ENCODE results near the gene AREG. TPM values are rescaled to one million over a fixed set of nuclear protein-coding genes. Genes with fewer than 3 reads are reported as not detected.

The AREG gene
- total RNA-seq, 1 experiment from 2014 or later = 0.54 TPM

GRCh38 chr4:74473155-74473811 lies 28.3 kb downstream of the AREG start:
- intact Hi-C loops (cut with micrococcal nuclease; ENCODE audit: unreplicated experiment) = no loop called here
- in situ Hi-C loops (cut with HindIII; ENCODE audit: low pct_unique_long_range_greater_than_20kb, low sequenced_read_pairs) = no loop called here
- ATAC-seq = no peak
- ChIA-PET POLR2A (no interaction called here), CTCF (no interaction called here)
- Histone ChIP-seq H3K4me3 (ENCODE audit: low read depth in 2 of 2, low read length in 2 of 2) (no peak overlapping the region), H3K27ac (ENCODE audit: low read length) (no peak overlapping the region), H3K9me3 (ENCODE audit: control insufficient read depth, insufficient read depth, low read depth, low read length) (no peaks in the 10 kb centered on the region), H3K36me3 (ENCODE audit: control insufficient read depth, insufficient read depth, low read length) (no peaks in the 10 kb centered on the region), H3K27me3 (ENCODE audit: control insufficient read depth, insufficient read depth, low read length) (no peaks in the 10 kb centered on the region), H3K4me1 (ENCODE audit: control insufficient read depth, insufficient read depth, low read length) (no peaks in the 10 kb centered on the region)
- no peak for DNase-seq (ENCODE audit: low read depth, low spot score)
- BruUV-seq (replicated peaks) = no TSS peak
- no peak for TF ChIP-seq POLR2AphosphoS5 (IDR thresholded peaks at IDR 0.05; ENCODE audit: low read depth, low read length)
- no peak for TF ChIP-seq CTCF (IDR thresholded peaks at IDR 0.05)
- no peak for TF ChIP-seq SIN3A (IDR thresholded peaks at IDR 0.05; ENCODE audit: borderline replicate concordance, insufficient read depth, low read depth, low read length)
- TF ChIP-seq REST (IDR thresholded peaks at IDR 0.05; ENCODE audit: insufficient read depth in 1 of 2, low read depth in 2 of 2, low read length in 1 of 2) = no peak
- no peak for TF ChIP-seq TCF7L2 (IDR thresholded peaks at IDR 0.05; ENCODE audit: low read depth, low read length)

DNA sequence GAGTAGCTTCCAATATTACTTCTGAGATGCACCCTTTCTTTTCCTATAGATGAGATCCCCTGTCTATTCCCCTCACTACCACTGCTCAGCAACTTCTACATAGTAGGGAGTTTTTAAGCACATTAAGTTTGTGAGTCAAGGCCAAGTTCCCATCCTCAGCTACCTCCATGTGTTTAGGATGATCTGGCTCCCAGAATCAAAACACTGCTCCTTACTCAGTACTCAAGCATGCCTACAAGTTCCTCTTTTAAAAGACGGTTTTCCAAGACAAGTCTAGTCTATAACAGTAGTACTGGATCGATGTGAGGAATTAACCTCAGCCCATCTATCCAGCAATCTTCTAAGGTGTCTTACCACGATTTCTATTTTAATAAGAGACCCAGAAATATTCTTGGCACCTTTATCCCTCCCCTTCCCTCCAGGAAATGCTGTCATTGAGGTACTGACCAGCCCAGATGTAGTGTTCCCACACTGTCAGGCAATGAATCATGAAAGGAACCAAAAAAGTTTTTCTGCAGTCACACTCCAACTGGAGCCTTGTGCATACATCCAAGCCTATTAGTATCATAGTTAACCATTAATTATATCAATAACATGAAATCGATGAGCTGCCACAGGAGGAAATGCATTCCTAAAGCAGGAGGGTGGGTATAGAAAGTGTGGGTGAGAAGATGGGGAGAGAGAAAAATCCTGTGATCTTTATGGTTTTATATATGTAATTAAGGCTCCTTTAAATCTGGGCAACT lies 29.6 kb downstream of the AREG start:
- intact Hi-C loops (cut with micrococcal nuclease; ENCODE audit: unreplicated experiment) = no loop called here
- no peak for DNase-seq (ENCODE audit: low read depth, low spot score)
- Histone ChIP-seq H3K36me3 (ENCODE audit: control insufficient read depth, insufficient read depth, low read length) (no peaks in the 10 kb centered on the region), H3K27me3 (ENCODE audit: control insufficient read depth, insufficient read depth, low read length) (no peaks in the 10 kb centered on the region), H3K9me3 (ENCODE audit: control insufficient read depth, insufficient read depth, low read depth, low read length) (no peaks in the 10 kb centered on the region), H3K4me1 (ENCODE audit: control insufficient read depth, insufficient read depth, low read length) (no peaks in the 10 kb centered on the region), H3K4me3 (ENCODE audit: low read depth in 2 of 2, low read length in 2 of 2) (no peak overlapping the region), H3K27ac (ENCODE audit: low read length) (no peak overlapping the region)
- BruUV-seq (replicated peaks) = no TSS peak
- in situ Hi-C loops (cut with HindIII; ENCODE audit: low pct_unique_long_range_greater_than_20kb, low sequenced_read_pairs) = no loop called here
- CTCF ChIA-PET = no interaction called here
- ATAC-seq = no peak
- TF ChIP-seq POLR2AphosphoS5 (IDR thresholded peaks at IDR 0.05; ENCODE audit: low read depth, low read length) (no peak), TCF7L2 (IDR thresholded peaks at IDR 0.05; ENCODE audit: low read depth, low read length) (no peak), CTCF (IDR thresholded peaks at IDR 0.05) (no peak), REST (IDR thresholded peaks at IDR 0.05; ENCODE audit: insufficient read depth in 1 of 2, low read depth in 2 of 2, low read length in 1 of 2) (no peak), SIN3A (IDR thresholded peaks at IDR 0.05; ENCODE audit: borderline replicate concordance, insufficient read depth, low read depth, low read length) (no peak)
- POLR2A ChIA-PET = no interaction called here

Measured in Panc1 (cell line).